GM19328 (cell line): ENCODE measurements around the gene DOC2B.
"Not testable (repeated sequence)": the region's sequence is repeated elsewhere in the genome, so short reads cannot be mapped to it uniquely, and the experiment has no call there.

Source experiments
- ATAC-seq: cut with Tn5 transposase; IDR thresholded peaks from one replicate; pipeline ENCODE4 v1.9.1; 2021; ENCODE audit warnings: mild to moderate bottlenecking, moderate library complexity; ENCODE audit not compliant: unreplicated experiment

Gene DOC2B

DNA sequence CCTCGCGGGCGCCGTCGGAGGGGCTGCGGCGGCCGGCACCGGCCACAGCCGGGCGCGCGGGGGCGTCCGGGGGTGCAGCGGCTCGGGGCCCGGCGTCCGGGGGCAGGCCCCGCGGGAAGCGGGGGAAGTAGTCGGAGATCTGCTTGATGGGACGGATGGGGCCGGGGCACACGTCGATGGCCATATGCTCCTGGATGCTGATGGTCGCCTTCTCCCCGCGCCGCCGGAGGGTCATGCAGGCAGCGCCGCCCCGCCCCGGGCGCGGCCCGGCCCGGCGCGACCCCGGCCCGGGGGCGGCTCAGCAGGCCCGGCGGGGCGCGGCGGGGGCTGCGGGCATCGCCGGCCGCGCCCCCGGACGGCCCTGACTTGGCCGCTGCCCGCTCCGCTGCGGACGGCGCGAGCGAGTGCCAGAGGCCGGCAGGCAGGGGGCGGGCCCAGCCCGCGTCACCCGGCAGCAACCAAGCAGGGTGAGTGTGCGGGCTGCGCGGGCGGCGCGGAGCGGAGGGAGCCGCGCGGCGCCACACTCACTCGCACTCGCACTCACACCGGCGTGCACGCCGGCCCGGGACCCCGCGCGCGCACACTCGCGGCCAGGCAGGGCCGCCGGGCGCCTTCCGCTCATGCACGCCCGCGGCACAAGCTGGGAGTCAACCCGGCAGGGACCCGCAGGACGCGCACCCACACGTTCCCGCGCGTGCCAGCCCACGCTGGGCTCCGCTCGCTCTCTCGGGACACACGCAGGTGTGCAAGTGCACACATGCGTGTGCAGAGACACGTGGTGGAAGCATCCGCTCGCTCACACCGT is at the start of gene DOC2B:
DOC2B (minus strand) TSS at position 406 of the 805 bp plus-strand sequence; CDS start at position 235, 171 bp downstream.
- ATAC-seq, result no peak

DNA sequence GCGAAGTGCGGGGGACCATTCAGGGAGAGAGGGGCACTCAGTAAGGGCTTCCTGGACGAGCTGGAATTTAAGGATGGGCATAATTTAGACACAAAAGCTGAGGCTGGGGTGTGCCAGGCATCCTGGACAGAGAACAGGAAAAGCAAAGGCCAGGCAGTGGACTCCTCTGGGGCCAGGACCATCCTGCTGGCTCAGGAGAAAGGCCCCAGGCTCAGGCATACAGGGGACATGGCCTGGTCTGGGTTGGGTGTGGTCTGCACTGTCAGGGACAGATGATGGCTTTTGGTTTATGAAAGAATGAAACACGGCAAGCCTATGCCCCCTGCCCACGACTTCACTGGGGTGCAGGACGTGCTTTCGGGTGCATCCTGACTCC is 48.9 kb upstream of the DOC2B start:
- no peak for ATAC-seq

DNA sequence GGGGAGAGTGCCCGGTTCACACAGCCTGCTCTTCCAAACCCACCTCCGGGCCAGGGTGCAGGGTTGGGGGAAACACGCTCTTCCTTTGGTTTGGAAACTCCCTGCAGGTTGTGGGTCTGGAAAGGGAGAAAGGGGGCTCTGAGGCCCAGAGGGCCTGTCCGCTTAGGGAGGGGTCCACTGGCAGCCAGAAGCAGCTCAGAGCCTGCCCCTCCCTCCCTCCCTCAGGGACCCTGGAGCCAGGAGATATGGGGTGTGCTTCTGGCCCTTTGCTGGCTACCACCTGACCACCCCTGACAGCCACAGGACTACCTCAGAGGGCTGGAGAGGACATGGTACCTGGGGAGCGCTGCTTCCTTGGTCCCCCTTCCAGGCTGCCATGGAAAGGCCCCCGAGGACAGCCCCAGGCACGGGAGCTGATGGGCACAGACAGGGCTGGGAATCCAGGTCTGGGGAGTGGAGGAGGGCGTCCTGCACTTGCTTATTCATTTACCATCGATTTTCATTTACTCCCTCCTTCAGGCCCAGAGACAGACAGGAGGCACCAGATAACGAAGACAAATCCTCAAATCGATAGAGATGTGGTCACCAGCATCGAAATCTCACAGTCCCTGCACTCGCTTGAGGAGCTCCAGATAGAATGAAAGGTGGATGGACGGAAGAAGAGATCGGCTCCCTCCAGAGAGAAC is 48.4 kb upstream of the DOC2B start:
- ATAC-seq, result no peak

GRCh38 chr17:228951-229708 is 47.7 kb upstream of the DOC2B start:
- no peak for ATAC-seq

- ATAC-seq, result no peak
Measured at GRCh38 chr17:227946-228615, 46.6 kb upstream of the DOC2B start.

DNA sequence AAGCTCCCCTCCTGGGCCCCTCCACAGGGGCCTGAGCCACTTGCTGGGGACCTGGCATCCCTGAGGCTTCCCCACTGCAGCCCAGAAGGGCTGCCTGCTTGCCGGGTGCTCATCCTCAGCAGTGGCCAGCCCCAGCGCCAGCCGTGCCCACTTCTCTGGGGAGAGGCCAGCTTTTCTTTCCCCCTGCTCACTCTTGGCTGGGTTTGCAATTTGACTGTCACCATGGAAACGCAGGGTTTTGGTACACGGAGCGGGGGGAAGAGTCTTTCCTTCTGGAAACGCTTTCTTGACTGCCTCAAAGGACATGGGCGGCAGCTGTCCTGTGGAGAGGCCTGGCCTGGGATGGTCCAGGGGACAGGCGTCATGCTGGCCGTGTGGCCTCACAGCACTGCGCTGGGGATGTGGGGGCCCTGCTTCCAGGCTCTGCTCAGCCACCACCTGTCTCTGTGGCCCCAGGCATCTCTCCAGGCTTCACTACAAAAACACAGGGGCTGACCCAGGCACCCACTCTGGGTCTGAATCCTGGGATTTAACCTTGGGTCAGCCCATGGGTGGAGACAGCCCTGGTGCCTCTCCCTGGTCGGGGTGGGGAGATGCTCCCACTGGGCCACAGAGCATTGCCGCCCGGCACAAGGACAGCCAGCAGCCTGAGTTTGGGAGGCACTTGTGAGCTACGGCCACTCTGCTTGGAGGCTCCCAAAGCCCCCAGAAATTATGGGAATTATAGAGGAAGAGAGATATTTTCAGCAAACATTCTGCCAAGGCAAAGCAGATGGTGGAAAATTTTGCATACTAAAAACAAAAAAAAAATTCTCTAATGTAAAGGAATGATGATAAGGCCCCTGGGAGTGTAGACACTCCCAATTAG is 45.9 kb upstream of the DOC2B start:
- ATAC-seq, result no peak

GRCh38 chr17:226108-227077 is 44.9 kb upstream of the DOC2B start:
- ATAC-seq, result no peak

DNA sequence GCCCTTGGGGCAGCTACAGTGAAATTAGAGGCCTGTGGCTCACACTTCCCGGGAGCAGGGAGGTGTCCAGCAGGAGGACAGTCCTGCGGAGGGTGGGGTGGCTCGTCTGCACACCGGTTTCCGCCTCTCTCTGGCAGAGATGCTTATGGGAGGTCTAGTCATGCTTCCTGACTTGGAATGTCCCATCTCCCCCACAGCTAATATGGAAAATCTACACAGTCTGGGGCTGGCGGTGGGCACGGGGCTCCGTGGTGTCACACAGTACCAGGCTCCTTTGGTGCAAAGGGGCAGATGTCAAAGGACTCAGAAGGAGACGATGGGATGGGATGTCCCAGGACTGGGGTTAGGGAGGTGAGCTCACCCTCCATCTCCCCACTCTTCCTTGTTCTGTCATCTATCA is 44.1 kb upstream of the DOC2B start:
- ATAC-seq, result no peak

GRCh38 chr17:224576-224975 is 43.1 kb upstream of the DOC2B start:
- ATAC-seq, result not testable (repeated sequence)

DNA sequence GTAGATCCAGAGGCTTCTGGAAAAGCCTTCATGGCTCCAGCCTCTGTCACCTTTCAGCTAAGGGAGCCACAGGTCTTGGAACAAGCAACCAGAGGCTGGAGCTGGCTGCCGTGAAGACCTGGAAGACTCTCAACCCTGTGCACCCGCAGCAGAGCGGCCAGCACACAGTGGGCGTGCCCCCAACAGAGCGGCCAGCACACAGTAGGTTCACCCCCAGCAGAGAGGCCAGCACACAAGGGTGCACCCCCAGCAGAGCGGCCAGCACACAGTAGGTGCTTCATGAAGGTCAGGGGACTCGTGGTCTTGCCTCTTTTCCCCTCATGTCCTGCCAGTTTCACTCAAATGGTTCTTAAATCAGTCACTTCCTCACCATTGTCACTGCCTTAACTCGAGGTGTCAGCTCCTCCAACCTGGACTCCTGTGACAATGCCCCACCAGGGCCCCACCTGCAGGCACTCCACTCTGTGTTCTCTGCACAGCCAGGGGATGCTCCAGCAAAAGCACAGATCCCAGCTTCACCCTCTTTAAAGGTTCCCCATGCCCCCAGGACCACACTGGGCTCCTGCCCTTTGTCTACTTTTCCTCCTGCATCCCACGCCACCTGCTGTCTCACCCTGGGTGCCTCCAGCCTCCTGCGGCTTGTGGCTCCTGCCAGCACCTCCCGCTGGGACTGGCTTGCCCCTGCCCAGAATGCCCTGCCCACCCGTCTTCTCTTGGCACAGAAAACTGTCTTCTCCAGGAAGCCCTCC is 42.4 kb upstream of the DOC2B start:
- no peak for ATAC-seq

- ATAC-seq, result no peak
Measured at GRCh38 chr17:222172-222571, 40.7 kb upstream of the DOC2B start.

DNA sequence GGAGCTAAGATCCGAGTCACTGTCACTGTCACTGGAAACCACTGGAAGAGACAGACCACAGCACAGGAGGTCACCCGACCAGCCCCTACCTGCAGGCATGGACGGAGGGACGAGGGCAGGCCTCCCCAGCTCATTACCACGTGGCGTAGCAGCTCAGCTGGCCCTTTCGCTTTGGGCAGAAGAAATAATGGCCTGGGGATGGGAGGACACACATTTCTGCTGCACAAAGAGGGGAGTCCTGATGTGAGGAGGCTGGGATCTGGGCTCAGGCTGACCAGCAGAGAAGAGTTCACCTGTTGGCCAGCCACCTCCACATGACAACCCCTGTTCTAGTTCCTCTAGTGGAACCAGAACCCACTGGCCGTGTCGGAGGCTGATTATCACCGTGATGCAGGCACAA is 38.2 kb upstream of the DOC2B start:
- ATAC-seq, result no peak

GRCh38 chr17:218432-219110 is 37.1 kb upstream of the DOC2B start:
- ATAC-seq, result no peak

DNA sequence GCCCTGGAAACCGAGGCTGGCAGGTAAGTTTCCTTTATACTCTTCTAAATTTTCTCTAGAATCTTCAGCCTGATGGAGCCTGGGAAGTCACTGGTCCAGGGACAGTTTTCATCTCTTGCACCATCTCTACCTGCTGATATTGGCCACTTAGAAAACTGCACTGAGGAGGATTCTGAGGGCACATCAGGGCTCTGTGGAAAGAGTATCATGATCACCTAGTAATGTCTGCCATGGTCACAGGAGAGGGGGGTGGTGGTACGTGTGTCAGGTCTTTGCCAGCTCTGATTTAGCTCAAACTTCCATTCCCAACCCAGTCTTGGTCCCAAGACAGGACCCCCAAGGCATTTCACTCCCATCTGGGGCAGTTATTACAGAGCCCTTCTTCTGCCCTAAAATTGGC is 35.2 kb upstream of the DOC2B start:
- no peak for ATAC-seq

GRCh38 chr17:215563-216478 is 34.4 kb upstream of the DOC2B start:
- not testable (repeated sequence) for ATAC-seq

- no peak for ATAC-seq
Measured at GRCh38 chr17:214881-215331, 33.5 kb upstream of the DOC2B start.
